GM10248 (cell line): Measurements from ENCODE around the gene RPSA.
"Not testable (repeated sequence)": the region's sequence is repeated elsewhere in the genome, so short reads cannot be mapped to it uniquely, and the experiment has no call there.

ENCODE experiments used
- CTCF ChIA-PET: fragments of 300-600 bp; sonication (Branson Sonifier 250); formaldehyde crosslinking; extraction: SDS; loops from one replicate; lab custom pipeline; 2021; ENCODE audit warnings: antibody characterized with exemption; lab: Yijun Ruan, JAX
- POLR2A ChIA-PET: fragments of 350-650 bp; sonication (Branson Sonifier 250); formaldehyde crosslinking; extraction: SDS; loops from one replicate; lab custom pipeline; 2020; ENCODE audit warnings: antibody characterized with exemption; lab: Yijun Ruan, JAX
- DNase-seq: peaks from one replicate; pipeline ENCODE4 v3.0.0; 2012; ENCODE audit errors: extremely low spot score
- TF ChIP-seq, protein P1 (sequence below): IDR thresholded peaks from 2 replicates; pipeline ENCODE4 v1.5.1; 2012; ENCODE audit warnings: mild to moderate bottlenecking, low read depth; ENCODE audit errors: extremely low read depth, missing control alignments, control extremely low read depth

RPSA gene

DNA sequence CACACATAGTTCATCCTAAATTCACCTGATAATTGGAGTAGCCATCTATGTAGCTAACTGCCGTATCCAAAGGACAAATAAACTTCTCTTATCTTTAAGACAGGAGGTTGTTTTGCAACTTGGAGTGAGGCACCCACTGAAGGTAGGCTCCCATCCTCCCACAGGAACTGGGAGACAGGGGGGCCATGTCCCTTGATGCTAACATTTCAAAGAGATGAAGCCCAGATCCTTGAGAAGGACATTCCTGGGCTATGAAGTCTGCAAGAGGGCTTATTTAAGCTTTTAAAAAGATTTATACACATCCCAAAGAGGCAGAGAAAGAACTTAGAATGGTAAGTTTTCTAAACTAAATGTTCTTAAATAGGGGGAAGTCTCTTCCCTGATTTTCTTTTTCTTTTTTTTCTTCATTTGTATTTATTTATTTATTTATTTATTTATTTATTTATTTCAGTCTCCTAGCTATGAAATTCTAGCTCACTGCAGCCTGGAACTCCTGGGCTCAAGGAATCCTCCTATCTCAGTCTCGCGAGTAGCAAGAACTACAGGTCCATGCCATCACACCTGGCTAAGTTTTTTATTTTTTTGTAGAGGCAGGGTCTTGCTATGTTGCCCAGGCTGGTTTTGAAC lies 48.2 kb downstream of the RPSA start:
- ChIA-PET CTCF (interaction anchor here (0.6 to 1.4 kb wide), 3 partner anchors 8 to 44 kb away, joined by 3 to 4 read pairs (median 3); no protein-coding TSS in a partner anchor), POLR2A (no interaction called here)
- TF ChIP-seq, protein P1, sequence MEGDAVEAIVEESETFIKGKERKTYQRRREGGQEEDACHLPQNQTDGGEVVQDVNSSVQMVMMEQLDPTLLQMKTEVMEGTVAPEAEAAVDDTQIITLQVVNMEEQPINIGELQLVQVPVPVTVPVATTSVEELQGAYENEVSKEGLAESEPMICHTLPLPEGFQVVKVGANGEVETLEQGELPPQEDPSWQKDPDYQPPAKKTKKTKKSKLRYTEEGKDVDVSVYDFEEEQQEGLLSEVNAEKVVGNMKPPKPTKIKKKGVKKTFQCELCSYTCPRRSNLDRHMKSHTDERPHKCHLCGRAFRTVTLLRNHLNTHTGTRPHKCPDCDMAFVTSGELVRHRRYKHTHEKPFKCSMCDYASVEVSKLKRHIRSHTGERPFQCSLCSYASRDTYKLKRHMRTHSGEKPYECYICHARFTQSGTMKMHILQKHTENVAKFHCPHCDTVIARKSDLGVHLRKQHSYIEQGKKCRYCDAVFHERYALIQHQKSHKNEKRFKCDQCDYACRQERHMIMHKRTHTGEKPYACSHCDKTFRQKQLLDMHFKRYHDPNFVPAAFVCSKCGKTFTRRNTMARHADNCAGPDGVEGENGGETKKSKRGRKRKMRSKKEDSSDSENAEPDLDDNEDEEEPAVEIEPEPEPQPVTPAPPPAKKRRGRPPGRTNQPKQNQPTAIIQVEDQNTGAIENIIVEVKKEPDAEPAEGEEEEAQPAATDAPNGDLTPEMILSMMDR: no peak
- no peak for DNase-seq

DNA sequence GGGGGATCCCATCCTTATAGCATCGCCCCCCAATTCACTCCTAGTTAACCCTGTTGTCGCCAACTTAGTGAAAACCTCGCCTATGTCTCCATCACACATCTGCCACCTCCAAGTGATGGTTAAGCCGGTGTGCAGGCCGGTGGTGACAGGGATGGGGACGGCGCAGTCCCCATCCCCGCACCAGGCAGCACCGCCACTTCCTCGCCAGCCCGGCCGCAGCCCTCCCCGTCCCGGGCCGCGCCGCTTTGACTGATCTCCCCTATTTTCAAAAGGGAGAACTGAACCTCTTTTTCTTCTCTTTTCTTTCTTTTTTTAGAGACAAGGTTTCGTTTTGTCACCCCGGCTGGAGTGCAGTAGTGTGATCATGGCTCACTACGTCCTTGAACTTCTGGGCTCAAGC lies 49.6 kb downstream of the RPSA start:
- TF ChIP-seq, protein P1: no peak
- ChIA-PET CTCF (interaction anchor here (5.1 kb wide), 1 partner anchor 9 kb away, joined by 34 read pairs; no protein-coding TSS in a partner anchor), POLR2A (no interaction called here)
- DNase-seq: no peak

DNA sequence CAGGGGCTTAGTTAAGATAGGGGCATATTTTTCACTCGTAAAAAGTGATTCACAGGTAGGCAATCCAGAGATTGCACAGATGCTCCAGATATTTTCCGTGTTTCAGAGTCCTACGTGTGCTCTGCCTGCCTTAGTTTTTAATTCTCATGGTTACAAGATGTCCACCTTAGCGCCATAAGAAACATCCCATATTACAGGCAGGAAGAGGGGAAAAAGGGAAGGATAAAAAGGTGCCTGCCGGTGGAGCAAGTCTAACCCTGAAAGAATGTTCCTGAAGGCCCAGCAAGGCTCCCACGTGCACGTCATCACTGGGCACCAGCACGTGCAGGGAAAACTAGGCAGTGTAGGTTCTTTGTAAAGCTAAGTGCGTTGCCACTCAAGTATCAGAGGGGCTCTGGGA lies 50.8 kb downstream of the RPSA start:
- no peak for DNase-seq
- POLR2A ChIA-PET: no interaction called here
- TF ChIP-seq, protein P1: no peak
- CTCF ChIA-PET: interaction anchor here (5.1 kb wide), 1 partner anchor 10 kb away, joined by 34 read pairs; no protein-coding TSS in a partner anchor

DNA sequence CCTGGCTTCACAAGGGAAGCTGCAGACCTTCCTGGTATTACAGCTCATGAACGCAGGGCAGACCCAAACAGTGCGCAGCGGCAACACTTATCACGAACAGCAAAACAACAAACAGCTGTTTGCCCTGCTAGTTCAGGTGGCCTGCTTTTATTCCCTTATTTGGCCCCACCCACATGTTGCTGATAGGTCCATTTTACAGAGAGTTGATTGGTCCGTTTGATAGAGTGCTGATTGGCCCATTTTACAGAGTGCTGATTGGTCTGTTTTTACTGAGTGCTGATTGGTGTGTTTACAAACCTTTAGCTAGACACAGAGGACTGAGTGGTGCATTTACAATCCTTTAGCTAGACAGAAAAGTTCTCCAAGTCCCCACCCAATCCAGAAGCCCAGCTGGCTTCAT lies 52.1 kb downstream of the RPSA start:
- CTCF ChIA-PET: interaction anchor here (1.3 to 5.1 kb wide), 2 partner anchors 11 to 14 kb away, joined by 3 to 34 read pairs; no protein-coding TSS in a partner anchor
- DNase-seq, POLR2A ChIA-PET: not testable (repeated sequence)

DNA sequence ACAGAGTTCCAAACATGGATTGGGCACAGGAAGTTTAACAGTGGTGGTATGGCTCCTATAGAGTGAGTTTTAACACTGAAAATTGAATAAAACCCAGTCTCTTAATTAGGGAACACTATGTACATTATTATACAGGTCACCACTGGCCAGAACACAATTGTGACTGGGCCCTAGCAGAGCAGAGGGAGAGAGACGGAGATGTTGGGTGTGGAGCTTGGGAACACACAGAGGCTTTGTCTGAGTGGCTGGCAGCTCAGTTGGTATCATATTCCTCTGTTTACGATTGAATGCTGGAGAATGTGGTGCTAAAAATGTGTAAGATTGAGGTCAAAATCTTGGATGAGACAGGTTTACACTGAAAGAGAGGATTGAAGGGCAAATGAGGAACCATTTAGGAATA lies 54.2 kb downstream of the RPSA start:
- no peak for DNase-seq
- TF ChIP-seq, protein P1: no peak
- ChIA-PET CTCF (interaction anchor here (5.1 kb wide), 1 partner anchor 13 kb away, joined by 34 read pairs; no protein-coding TSS in a partner anchor), POLR2A (no interaction called here)
